GM23248 (cell line): ENCODE measurements around the gene C10orf62. TPM values are rescaled to one million over a fixed set of nuclear protein-coding genes. Genes with fewer than 3 reads are reported as not detected.

Source experiments
- DNase-seq: peaks from one replicate; pipeline ENCODE4 v3.0.0-alpha.2; 2015
- H2AFZ ChIP-seq: fragments of 200-600 bp; sonication (generic); 2 replicates; pipeline ENCODE4 v1.6.1; 2016; ENCODE audit warnings: antibody characterized with exemption
- H3F3A ChIP-seq: fragments of 200-600 bp; sonication (generic); 2 replicates; pipeline ENCODE4 v1.6.1; 2016; ENCODE audit warnings: mild to moderate bottlenecking, antibody characterized with exemption, mixed run types; ENCODE audit not compliant: insufficient read depth
- H3K27ac ChIP-seq: fragments of 200-600 bp; sonication (generic); 2 replicates; pipeline ENCODE4 v1.5.1; 2016; ENCODE audit warnings: mild to moderate bottlenecking
- H3K27me3 ChIP-seq: fragments of 200-600 bp; sonication (generic); replicated peaks from 2 replicates; pipeline ENCODE4 v1.6.1; 2016; ENCODE audit warnings: mild to moderate bottlenecking; ENCODE audit not compliant: insufficient read depth
- H3K36me3 ChIP-seq: fragments of 200-600 bp; sonication (generic); 2 replicates; pipeline ENCODE4 v1.6.1; 2016; ENCODE audit warnings: low read depth, mild to moderate bottlenecking
- H3K4me1 ChIP-seq: fragments of 200-600 bp; sonication (generic); 2 replicates; pipeline ENCODE4 v1.6.1; 2016; ENCODE audit warnings: mild to moderate bottlenecking; ENCODE audit not compliant: insufficient read depth
- H3K4me2 ChIP-seq: fragments of 200-600 bp; sonication (generic); one replicate; pipeline ENCODE4 v1.6.1; 2016; ENCODE audit warnings: mild to moderate bottlenecking; ENCODE audit not compliant: unreplicated experiment
- H3K4me3 ChIP-seq: fragments of 200-600 bp; sonication (generic); 2 replicates; pipeline ENCODE4 v1.5.1; 2016; ENCODE audit warnings: mild to moderate bottlenecking
- H3K79me2 ChIP-seq: fragments of 200-600 bp; sonication (generic); 2 replicates; pipeline ENCODE4 v1.6.1; 2016; ENCODE audit warnings: mild to moderate bottlenecking; ENCODE audit not compliant: insufficient read depth
- H3K9ac ChIP-seq: fragments of 200-600 bp; sonication (generic); 2 replicates; pipeline ENCODE4 v1.6.1; 2016; ENCODE audit warnings: mild to moderate bottlenecking
- H3K9me2 ChIP-seq: fragments of 200-600 bp; sonication (generic); 2 replicates; pipeline ENCODE4 v1.6.1; 2016; ENCODE audit warnings: mixed run types, mild to moderate bottlenecking, moderate library complexity; ENCODE audit not compliant: insufficient read depth
- H3K9me3 ChIP-seq: fragments of 200-600 bp; sonication (generic); one replicate; pipeline ENCODE4 v1.6.1; 2017; ENCODE audit warnings: low read depth
- H4K20me1 ChIP-seq: fragments of 200-600 bp; sonication (generic); 2 replicates; pipeline ENCODE4 v1.6.0; 2016; ENCODE audit not compliant: insufficient read depth
- EZH2 ChIP-seq: fragments of 200-600 bp; sonication (generic); IDR thresholded peaks from 2 replicates; pipeline ENCODE4 v1.6.1; 2018; ENCODE audit warnings: antibody characterized with exemption, mild to moderate bottlenecking; ENCODE audit not compliant: insufficient read depth, poor library complexity, severe bottlenecking
- EZH2phosphoT487 ChIP-seq: fragments of 200-600 bp; sonication (generic); IDR thresholded peaks from 2 replicates; pipeline ENCODE4 v1.6.1; 2018; ENCODE audit warnings: antibody characterized with exemption, moderate library complexity, mild to moderate bottlenecking, low read depth; ENCODE audit not compliant: insufficient read depth
- WGBS, 2 experiments: methylation state at CpG; one replicate each; pipeline ENCODE4 v1.1.6; 2015 to 2017; ENCODE audit warnings: low lambda C conversion rate in 2 of 2, low coverage in 1 of 2; ENCODE audit errors: missing lambda C conversion rate in 2 of 2; 5-methylcytosine and 5-hydroxymethylcytosine counted together
- in situ Hi-C: fragments of 300-500 bp; cut with MboI; formaldehyde crosslinking; loops from 2 replicates; pipeline ENCODE4 v1.15.0; 2020
- polyA plus RNA-seq: library from polyadenylated mRNA; unstranded; fragments of >200 nt; fragmentation: Nextera tagmentation; extraction: Ambion mirVana; gene quantifications from 2 replicates; pipeline ENCODE4 v1.2.1, GENCODE V29; 2016
- total RNA-seq: library from RNA; depleted of rRNA; stranded (reverse); fragments of >200 nt; shearing (Covaris generic); gene quantifications from 2 replicates; pipeline ENCODE4 v1.2.3, GENCODE V29; 2014

The C10orf62 gene
- total and polyA plus RNA-seq, 2 experiments from 2014 or later: not detected

- H2AFZ ChIP-seq: no peak overlapping the region
Measured at GRCh38 chr10:97566336-97566996, 23.1 kb upstream of the C10orf62 start.

GRCh38 chr10:97567891-97568290 lies 21.6 kb upstream of the C10orf62 start:
- H2AFZ ChIP-seq: no peak overlapping the region
- no peak overlapping the region for H3K4me2 ChIP-seq
- no peak overlapping the region for H3K9ac ChIP-seq
- no peak overlapping the region for H3K27ac ChIP-seq
- 93 to 97% methylated on average over 13 to 14 of the region's 15 CpGs for WGBS, 2 experiments
- no peaks in the 10 kb centered on the region; the same call in 1 of the 2 replicates for H3K36me3 ChIP-seq
- no peaks in the 10 kb centered on the region for H3K9me2 ChIP-seq
- H3K79me2 ChIP-seq: peaks cover 30% of the 10 kb centered on the region; the same call in 1 of the 2 replicates
- in situ Hi-C loops: no loop called here
- H3K4me1 ChIP-seq: no peaks in the 10 kb centered on the region
- no peak for TF ChIP-seq EZH2
- no peak for TF ChIP-seq EZH2phosphoT487
- H3K9me3 ChIP-seq: no peaks in the 10 kb centered on the region
- no peaks in the 10 kb centered on the region for H3F3A ChIP-seq
- no peak for DNase-seq
- H3K27me3 ChIP-seq: no peaks in the 10 kb centered on the region
- no peaks in the 10 kb centered on the region for H4K20me1 ChIP-seq
- H3K4me3 ChIP-seq: no peak overlapping the region

More at GRCh38 chr10:97566336-97566996, 23.1 kb upstream of the C10orf62 start:
- in situ Hi-C loops: no loop called here
- no peaks in the 10 kb centered on the region; the same call in 1 of the 2 replicates for H3K36me3 ChIP-seq
- DNase-seq: no peak
- WGBS, 2 experiments: 100% methylated on average over 2 of the region's 2 CpGs
- TF ChIP-seq EZH2phosphoT487: no peak
- H3K4me1 ChIP-seq: no peaks in the 10 kb centered on the region
- H3F3A ChIP-seq: no peaks in the 10 kb centered on the region
- H4K20me1 ChIP-seq: no peaks in the 10 kb centered on the region
- H3K9ac ChIP-seq: no peak overlapping the region
- peaks cover 44% of the 10 kb centered on the region for H3K79me2 ChIP-seq
- no peaks in the 10 kb centered on the region for H3K9me2 ChIP-seq
- no peaks in the 10 kb centered on the region for H3K27me3 ChIP-seq
- H3K27ac ChIP-seq: no peak overlapping the region
- no peaks in the 10 kb centered on the region for H3K9me3 ChIP-seq
- H3K4me3 ChIP-seq: no peak overlapping the region
- H3K4me2 ChIP-seq: no peak overlapping the region

GRCh38 chr10:97570146-97570788 lies 19.3 kb upstream of the C10orf62 start:
- TF ChIP-seq EZH2: no peak
- TF ChIP-seq EZH2phosphoT487: no peak
- Histone ChIP-seq H3K9me3 (no peaks in the 10 kb centered on the region), H2AFZ (no peak overlapping the region), H3K4me3 (no peak overlapping the region), H3K27ac (no peak overlapping the region), H3K9ac (no peak overlapping the region), H3K36me3 (no peaks in the 10 kb centered on the region; the same call in 1 of the 2 replicates), H3K79me2 (peaks cover 12% of the 10 kb centered on the region; the same call in 1 of the 2 replicates), H3F3A (no peaks in the 10 kb centered on the region), H3K27me3 (no peaks in the 10 kb centered on the region), H4K20me1 (no peaks in the 10 kb centered on the region), H3K4me1 (peaks cover 13% of the 10 kb centered on the region), H3K4me2 (no peak overlapping the region), H3K9me2 (no peaks in the 10 kb centered on the region)
- 93 to 94% methylated on average over 30 to 33 of the region's 33 CpGs for WGBS, 2 experiments
- DNase-seq: no peak
- in situ Hi-C loops: no loop called here

- no peaks in the 10 kb centered on the region; the same call in 1 of the 2 replicates for H3K36me3 ChIP-seq
- DNase-seq: no peak
- H3F3A ChIP-seq: no peaks in the 10 kb centered on the region
- no peaks in the 10 kb centered on the region for H3K9me3 ChIP-seq
- no peaks in the 10 kb centered on the region for H3K9me2 ChIP-seq
- no peak overlapping the region for H2AFZ ChIP-seq
- no peaks in the 10 kb centered on the region for H4K20me1 ChIP-seq
- no peak overlapping the region for H3K27ac ChIP-seq
- no peak overlapping the region for H3K4me3 ChIP-seq
- H3K4me2 ChIP-seq: no peak overlapping the region
- no peak overlapping the region for H3K9ac ChIP-seq
- in situ Hi-C loops: no loop called here
- TF ChIP-seq EZH2phosphoT487 (no peak), EZH2 (no peak)
- peaks cover 9% of the 10 kb centered on the region; the same call in 1 of the 2 replicates for H3K79me2 ChIP-seq
- no peaks in the 10 kb centered on the region for H3K27me3 ChIP-seq
- 85 to 87% methylated on average over 5 of the region's 5 CpGs for WGBS, 2 experiments
- H3K4me1 ChIP-seq: peaks cover 14% of the 10 kb centered on the region
Measured at GRCh38 chr10:97570789-97571471, 18.6 kb upstream of the C10orf62 start.
